ENCODE measurements around the gene SIK2.

SIK2 gene

DNA sequence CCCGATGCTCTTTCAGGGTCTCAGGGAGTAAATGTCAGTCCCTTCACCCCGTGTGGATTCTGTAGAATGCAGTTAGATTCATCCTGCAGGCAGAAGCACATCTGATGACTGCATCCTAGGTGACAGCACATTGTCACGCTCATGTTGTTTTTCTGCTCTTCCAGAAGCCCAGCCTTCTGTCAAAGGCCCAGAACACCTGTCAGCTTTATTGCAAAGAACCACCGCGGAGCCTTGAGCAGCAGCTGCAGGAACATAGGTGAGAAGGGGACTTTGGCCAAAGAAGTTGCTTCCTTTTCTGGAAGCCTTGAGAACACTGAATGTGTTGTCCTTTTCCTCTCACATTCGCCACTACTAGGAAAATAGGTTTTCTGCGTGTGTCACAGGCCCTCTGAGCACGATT is 120.3 kb downstream of the SIK2 start:
- Histone ChIP-seq H3K4me2 (no peak overlapping the region), H4K20me1 (no peaks in the 10 kb centered on the region), H3K27ac (no peak overlapping the region), H3K9ac (no peak overlapping the region), H3K36me3 (peaks cover 93% of the 10 kb centered on the region), H3K27me3 (no peaks in the 10 kb centered on the region), H3K9me3 (no peaks in the 10 kb centered on the region), H3K4me1 (peaks cover 16% of the 10 kb centered on the region; the same call in 1 of the 2 replicates), H3K4me3 (no peak overlapping the region)
- no peak for TF ChIP-seq Cebpa-rat (IDR thresholded peaks at IDR 0.05)

DNA sequence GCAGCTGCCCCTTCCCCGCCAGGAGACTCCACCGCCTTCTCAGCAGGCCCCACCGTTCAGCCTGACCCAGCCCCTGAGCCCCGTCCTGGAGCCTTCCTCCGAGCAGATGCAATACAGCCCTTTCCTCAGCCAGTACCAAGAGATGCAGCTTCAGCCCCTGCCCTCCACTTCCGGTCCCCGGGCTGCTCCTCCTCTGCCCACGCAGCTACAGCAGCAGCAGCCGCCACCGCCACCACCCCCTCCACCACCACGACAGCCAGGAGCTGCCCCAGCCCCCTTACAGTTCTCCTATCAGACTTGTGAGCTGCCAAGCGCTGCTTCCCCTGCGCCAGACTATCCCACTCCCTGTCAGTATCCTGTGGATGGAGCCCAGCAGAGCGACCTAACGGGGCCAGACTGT is 121.3 kb downstream of the SIK2 start:
- Histone ChIP-seq H3K36me3 (peaks cover 97% of the 10 kb centered on the region), H3K27me3 (no peaks in the 10 kb centered on the region)

DNA sequence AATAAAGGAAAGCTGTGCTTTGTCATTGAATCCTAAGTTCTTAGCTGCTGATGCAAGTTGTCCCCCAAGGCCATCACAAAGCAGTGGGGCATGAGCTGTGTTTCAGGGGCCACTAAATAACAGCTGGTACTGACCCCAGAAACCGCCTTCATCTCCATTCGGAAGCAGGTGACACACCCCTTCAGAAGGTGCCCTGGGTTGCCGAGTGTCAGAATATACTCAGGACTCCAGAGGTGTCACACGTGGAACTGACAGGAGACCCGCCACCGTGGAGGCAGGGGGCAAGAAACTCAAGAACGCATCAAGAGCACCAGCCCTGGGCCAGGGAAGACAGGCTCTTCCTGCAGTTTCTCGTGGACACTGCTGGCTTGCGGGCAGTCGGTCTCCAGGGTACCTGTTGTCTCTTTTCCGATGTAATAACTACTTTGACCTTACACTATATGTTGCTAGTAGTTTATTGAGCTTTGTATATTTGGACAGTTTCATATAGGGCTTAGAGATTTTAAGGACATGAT is 122.4 kb downstream of the SIK2 start:
- no peak overlapping the region for H3K4me2 ChIP-seq
- no peaks in the 10 kb centered on the region for H3K9me3 ChIP-seq
- H3K36me3 ChIP-seq, result peaks cover 95% of the 10 kb centered on the region
- no peaks in the 10 kb centered on the region for H3K27me3 ChIP-seq
- no peak overlapping the region for H3K9ac ChIP-seq
- no peak overlapping the region for H3K27ac ChIP-seq
- no peaks in the 10 kb centered on the region for H4K20me1 ChIP-seq
- no peaks in the 10 kb centered on the region for H3K4me1 ChIP-seq
- no peak for TF ChIP-seq Cebpa-rat (IDR thresholded peaks at IDR 0.05)
- H3K4me3 ChIP-seq, result no peak overlapping the region

More for the DNA sequence above, 121.3 kb downstream of the SIK2 start:
- Histone ChIP-seq H3K4me3 (no peak overlapping the region), H3K4me1 (peaks cover 5% of the 10 kb centered on the region; the same call in 1 of the 2 replicates), H3K4me2 (no peak overlapping the region), H3K27ac (no peak overlapping the region), H3K9me3 (no peaks in the 10 kb centered on the region), H4K20me1 (no peaks in the 10 kb centered on the region), H3K9ac (no peak overlapping the region)
- no peak for TF ChIP-seq Cebpa-rat (IDR thresholded peaks at IDR 0.05)

DNA sequence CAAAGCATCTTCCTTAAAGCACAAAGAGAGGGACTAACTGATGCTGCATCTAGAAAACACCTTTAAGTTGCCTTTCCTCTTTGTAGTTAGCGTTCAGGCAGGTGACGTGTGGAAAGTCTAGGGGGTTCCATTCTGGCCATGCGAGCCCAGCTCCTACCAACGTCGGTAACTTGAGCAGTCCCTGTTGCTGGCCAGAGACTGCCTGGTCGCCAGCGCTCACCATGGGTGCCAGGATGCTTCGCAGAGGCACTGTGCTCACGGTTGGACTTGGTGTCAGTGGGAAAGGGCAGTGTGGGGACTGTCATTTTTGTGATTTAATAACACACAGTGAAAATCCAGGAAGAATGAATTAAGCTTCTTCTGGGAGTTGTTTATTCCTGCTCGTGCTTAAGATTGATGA is 123.4 kb downstream of the SIK2 start:
- no peaks in the 10 kb centered on the region for H3K27me3 ChIP-seq
- H3K27ac ChIP-seq, result no peak overlapping the region
- no peaks in the 10 kb centered on the region for H4K20me1 ChIP-seq
- H3K9ac ChIP-seq, result no peak overlapping the region
- peaks cover 86% of the 10 kb centered on the region for H3K36me3 ChIP-seq
- H3K4me3 ChIP-seq, result no peak overlapping the region
- no peaks in the 10 kb centered on the region for H3K4me1 ChIP-seq
- no peak overlapping the region for H3K4me2 ChIP-seq
- no peaks in the 10 kb centered on the region for H3K9me3 ChIP-seq
- no peak for TF ChIP-seq Cebpa-rat (IDR thresholded peaks at IDR 0.05)

DNA sequence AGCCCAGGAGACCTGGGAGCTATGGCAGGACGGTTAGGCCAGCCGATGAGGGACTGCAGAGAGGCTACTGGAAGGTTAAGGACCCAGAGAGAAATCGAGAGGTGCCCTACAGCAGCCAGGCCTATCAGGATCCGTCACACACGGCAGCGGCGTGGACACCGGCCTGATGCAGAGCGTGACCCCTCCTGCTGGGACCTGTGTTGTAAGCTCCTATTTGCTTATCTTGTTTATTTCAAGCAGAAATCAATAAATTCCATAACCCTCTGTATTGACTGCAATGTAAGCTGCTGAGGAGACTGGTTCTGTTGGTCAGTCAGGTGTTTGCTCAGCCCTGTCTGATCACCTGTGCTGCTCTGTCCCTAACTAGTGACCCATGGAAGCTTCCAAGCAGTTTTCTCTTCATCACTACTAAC is 124.1 kb downstream of the SIK2 start:
- H3K4me2 ChIP-seq, result no peak overlapping the region
- no peaks in the 10 kb centered on the region for H3K27me3 ChIP-seq
- peaks cover 79% of the 10 kb centered on the region for H3K36me3 ChIP-seq
- no peak overlapping the region for H3K9ac ChIP-seq
- TF ChIP-seq Cebpa-rat (IDR thresholded peaks at IDR 0.05), result no peak
- H3K27ac ChIP-seq, result no peak overlapping the region
- H3K9me3 ChIP-seq, result no peaks in the 10 kb centered on the region
- no peak overlapping the region for H3K4me3 ChIP-seq
- H3K4me1 ChIP-seq, result no peaks in the 10 kb centered on the region
- H4K20me1 ChIP-seq, result no peaks in the 10 kb centered on the region

DNA sequence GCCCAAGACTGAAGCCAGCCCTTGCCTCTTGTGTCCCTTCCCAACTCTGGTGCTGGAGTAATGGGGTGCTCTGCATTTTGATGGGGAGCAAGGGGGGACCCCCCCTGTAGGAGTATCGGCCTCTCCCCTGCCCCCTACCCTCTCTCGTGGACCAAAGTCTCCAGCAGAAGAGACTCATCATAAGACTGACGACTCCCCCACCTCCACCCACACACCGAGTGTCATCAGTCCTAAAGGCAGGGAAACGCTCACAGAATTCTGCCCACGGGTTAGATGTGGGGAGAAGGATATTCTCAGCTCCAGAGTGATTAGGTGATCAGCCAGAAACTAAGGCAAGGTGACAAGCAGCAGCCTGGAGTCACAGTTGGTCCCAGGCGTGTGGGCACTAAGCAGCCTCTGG is 125.2 kb downstream of the SIK2 start:
- Histone ChIP-seq H3K9me3 (no peaks in the 10 kb centered on the region), H3K4me1 (no peaks in the 10 kb centered on the region), H3K36me3 (peaks cover 68% of the 10 kb centered on the region), H3K27me3 (no peaks in the 10 kb centered on the region), H3K4me3 (no peak overlapping the region), H4K20me1 (no peaks in the 10 kb centered on the region), H3K9ac (no peak overlapping the region), H3K4me2 (no peak overlapping the region), H3K27ac (no peak overlapping the region)
- no peak for TF ChIP-seq Cebpa-rat (IDR thresholded peaks at IDR 0.05)

DNA sequence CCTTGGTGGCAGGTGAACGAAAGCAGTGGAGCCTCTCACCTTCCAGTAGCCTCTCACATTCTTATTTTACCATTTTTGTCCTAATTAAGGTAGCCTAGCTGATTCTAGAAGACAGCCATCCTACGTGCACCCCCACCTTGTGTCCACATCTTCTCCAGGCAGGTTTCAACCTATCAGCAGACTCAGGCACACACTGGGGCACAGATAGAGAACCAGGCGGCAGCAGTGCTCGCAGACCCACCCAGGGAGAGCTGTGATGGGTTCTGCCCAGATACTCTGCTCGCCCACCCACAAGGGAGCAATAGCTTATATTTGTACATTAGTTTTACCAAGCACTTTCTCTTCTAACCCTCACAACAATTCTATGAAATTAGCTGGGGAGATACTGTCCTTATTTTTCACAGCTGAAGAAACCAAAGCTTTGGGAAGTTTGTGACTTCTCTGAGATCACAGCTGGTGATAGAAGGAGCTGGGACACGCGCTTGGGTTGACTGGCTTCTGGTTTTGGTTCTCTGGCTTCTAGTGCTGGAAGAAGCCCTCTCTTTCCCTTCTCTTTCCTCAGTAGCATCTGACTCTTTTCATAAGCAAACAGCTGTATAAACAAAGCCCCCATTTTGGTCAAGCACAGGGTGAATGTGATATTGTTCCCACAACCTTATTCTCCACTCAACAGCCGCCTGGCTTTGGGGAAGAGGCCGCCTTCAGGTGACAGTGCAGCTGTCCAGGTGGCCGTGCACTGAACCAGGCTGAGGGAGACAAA is 127.0 kb downstream of the SIK2 start:
- H3K36me3 ChIP-seq, result peaks cover 50% of the 10 kb centered on the region
- H3K9me3 ChIP-seq, result no peaks in the 10 kb centered on the region
- no peak overlapping the region for H3K4me3 ChIP-seq
- no peak overlapping the region for H3K9ac ChIP-seq
- no peaks in the 10 kb centered on the region for H3K27me3 ChIP-seq
- no peak for TF ChIP-seq Cebpa-rat (IDR thresholded peaks at IDR 0.05)
- H3K27ac ChIP-seq, result no peak overlapping the region
- no peaks in the 10 kb centered on the region for H3K4me1 ChIP-seq
- no peaks in the 10 kb centered on the region for H4K20me1 ChIP-seq
- H3K4me2 ChIP-seq, result no peak overlapping the region

DNA sequence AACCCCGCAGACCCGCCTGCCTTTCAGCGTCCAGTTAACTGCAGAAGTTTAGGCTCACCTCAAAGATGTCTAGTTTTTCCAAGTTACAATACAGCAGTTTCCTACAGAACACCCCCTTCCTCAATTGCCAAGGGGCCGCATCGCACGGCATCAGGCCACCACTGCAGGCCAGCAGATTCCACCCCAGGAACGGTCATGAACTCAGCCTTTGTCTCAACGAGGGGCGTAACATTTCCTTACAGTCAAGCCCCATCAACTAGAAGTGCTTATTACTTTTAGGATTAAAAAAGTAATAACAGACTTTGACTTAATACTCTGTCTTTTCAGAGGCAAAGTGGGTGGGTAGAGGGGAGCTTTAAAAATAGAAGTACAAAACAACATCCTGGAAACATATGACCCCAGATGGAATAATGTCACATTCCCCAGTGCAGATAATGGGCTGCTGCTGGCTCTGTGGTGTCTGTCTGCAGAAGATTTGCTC is 127.6 kb downstream of the SIK2 start:
- Histone ChIP-seq H4K20me1 (no peaks in the 10 kb centered on the region), H3K4me1 (no peaks in the 10 kb centered on the region; the same call in 1 of the 2 replicates), H3K27ac (no peak overlapping the region), H3K4me2 (no peak overlapping the region), H3K4me3 (no peak overlapping the region), H3K9me3 (no peaks in the 10 kb centered on the region), H3K36me3 (peaks cover 47% of the 10 kb centered on the region), H3K27me3 (no peaks in the 10 kb centered on the region), H3K9ac (no peak overlapping the region)
- TF ChIP-seq Cebpa-rat (IDR thresholded peaks at IDR 0.05), result no peak

DNA sequence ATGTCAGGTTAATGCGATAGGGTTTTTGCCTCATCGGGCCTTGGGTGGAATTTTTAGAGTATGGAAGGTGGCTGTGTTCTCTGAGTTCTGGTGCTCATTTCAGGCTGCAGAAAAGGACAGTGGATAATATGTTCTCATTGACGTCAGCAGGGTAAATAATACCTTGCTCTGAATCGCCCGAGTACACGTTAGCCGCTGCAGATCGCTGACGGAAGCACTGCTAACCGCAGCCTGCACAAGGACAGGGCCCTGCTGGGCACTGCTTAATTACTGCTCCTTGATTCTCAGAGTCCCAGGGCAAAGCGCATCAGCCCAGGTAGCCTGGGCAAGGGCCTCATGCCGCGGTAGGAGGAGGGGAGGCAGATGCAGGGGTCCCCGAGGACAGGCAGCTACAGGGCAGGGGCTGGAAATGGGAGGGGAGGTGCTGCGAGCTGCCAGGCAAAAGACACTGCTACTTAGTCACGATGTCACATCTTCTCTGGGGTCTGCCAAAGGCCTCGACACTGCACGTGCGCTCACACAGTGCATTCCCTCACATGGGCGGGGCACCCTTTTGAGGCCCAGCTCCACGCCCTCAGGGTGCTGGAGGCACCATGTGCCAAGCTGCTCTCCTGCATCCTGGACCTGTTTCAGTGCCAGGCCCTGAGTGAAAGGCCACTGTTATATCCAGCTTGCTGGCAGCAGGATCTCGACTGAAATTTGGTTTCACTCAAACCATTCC is 128.8 kb downstream of the SIK2 start:
- H3K4me1 ChIP-seq, result peaks cover 11% of the 10 kb centered on the region; the same call in 1 of the 2 replicates
- H3K4me3 ChIP-seq, result no peak overlapping the region
- no peaks in the 10 kb centered on the region for H3K9me3 ChIP-seq
- peaks cover 47% of the 10 kb centered on the region for H3K36me3 ChIP-seq
- no peak for TF ChIP-seq Cebpa-rat (IDR thresholded peaks at IDR 0.05)
- H3K4me2 ChIP-seq, result no peak overlapping the region
- no peak overlapping the region for H3K9ac ChIP-seq
- H3K27ac ChIP-seq, result no peak overlapping the region
- no peaks in the 10 kb centered on the region for H3K27me3 ChIP-seq
- no peaks in the 10 kb centered on the region for H4K20me1 ChIP-seq

DNA sequence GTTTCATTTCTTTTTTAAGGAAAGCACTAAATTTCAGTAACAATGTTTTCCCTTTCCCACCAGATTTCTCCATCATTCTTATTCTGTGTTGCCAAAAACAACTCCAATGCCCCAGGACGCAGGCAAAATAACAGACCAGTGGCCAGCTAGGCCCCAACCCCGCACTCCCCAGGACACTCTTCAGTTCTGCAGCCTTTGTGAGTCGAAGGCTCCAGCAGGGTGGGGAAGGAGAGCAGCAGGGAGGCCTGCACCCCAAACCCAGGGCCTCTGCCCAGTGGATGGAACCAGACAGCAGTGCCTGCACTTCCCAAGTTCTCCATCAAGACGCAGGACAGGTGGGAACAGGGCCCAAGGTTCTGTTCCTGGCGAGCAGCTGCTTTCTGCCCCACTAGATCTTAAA is 129.6 kb downstream of the SIK2 start:
- Histone ChIP-seq H3K9ac (no peak overlapping the region), H4K20me1 (no peaks in the 10 kb centered on the region), H3K4me3 (no peak overlapping the region), H3K4me1 (peaks cover 19% of the 10 kb centered on the region; the same call in 1 of the 2 replicates), H3K36me3 (peaks cover 45% of the 10 kb centered on the region), H3K9me3 (no peaks in the 10 kb centered on the region), H3K27ac (no peak overlapping the region), H3K4me2 (no peak overlapping the region), H3K27me3 (no peaks in the 10 kb centered on the region)
- TF ChIP-seq Cebpa-rat (IDR thresholded peaks at IDR 0.05), result no peak
